HUES64 (cell line): ENCODE results near the gene USP20.

Experiments used
- H3K27ac ChIP-seq: 2 replicates; pipeline ENCODE4 v1.7.0; 2013; ENCODE audit warnings: low read depth, low read length, inconsistent platforms
- H3K27me3 ChIP-seq: 2 replicates; pipeline ENCODE4 v1.6.1; 2013; ENCODE audit warnings: mild to moderate bottlenecking, low read length; ENCODE audit not compliant: insufficient read depth
- H3K36me3 ChIP-seq: 2 replicates; pipeline ENCODE4 v1.6.1; 2013; ENCODE audit warnings: mild to moderate bottlenecking, low read length; ENCODE audit not compliant: insufficient read depth
- H3K4me1 ChIP-seq: 2 replicates; pipeline ENCODE4 v1.6.1; 2013; ENCODE audit warnings: mild to moderate bottlenecking, low read length, moderate library complexity; ENCODE audit not compliant: insufficient read depth
- H3K4me3 ChIP-seq: 2 replicates; pipeline ENCODE4 v1.5.1; 2013; ENCODE audit warnings: mild to moderate bottlenecking, low read length, moderate library complexity
- H3K9ac ChIP-seq: 2 replicates; pipeline ENCODE4 v1.6.1; 2013; ENCODE audit warnings: mild to moderate bottlenecking, low read depth, low read length
- H3K9me3 ChIP-seq: 2 replicates; pipeline ENCODE4 v1.6.1; 2013; ENCODE audit warnings: low read depth, low read length; ENCODE audit not compliant: insufficient read depth
- WGBS: fragments of 150-250, 120-280 bp; methylation state at CpG from one replicate; pipeline ENCODE4 v1.1.7; 2013; ENCODE audit warnings: missing lambda C conversion rate; 5-methylcytosine and 5-hydroxymethylcytosine counted together

USP20 gene

DNA sequence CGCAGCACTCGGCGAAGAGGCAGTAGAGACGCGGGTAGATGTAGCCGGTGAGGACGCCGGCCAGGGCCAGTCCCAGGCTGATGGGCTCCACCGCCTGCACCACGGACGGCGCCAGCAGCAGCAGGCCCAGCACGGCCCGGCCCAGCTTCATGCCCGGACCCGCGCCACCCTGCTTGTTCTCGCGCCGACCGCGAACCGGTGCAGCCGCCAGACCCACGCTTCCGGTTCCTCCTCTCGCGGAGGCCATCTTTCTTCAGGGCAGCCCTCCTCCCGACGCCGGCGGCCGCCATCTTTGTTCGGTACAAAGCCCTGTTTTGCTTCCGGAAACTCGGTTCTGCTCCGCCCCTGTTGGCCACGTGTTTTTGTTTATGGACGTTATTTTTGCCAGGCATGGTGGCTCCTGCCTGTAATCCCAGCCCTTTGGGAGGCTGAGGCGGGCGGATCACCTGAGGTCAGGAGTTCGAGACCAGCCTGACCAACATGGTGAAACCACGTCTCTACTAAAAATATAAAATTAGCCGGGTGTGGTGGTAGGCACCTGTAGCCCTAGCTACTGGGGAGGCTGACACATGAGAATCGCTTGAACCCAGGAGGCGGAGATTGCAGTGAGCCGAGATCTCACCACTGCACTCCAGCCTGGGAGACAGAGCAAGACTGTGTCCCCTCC is 11.2 kb upstream of the USP20 start, which contains the start of gene TOR1A:
Gene TOR1A, minus strand, starts transcription at position 202 of the 667 bp plus-strand sequence. Its CDS starts 51 bp downstream, at position 151.
- Histone ChIP-seq H3K27ac (peak within 1 kb of the TSS; percentile 67; the same call in 1 of the 2 replicates), H3K9ac (peak within 1 kb of the TSS; percentile 88), H3K9me3 (no peaks in the 10 kb centered on the region), H3K27me3 (no peaks in the 10 kb centered on the region), H3K4me1 (peaks cover 4% of the 10 kb centered on the region; the same call in 1 of the 2 replicates), H3K36me3 (peaks cover 50% of the 10 kb centered on the region), H3K4me3 (peak within 1 kb of the TSS; percentile 82)
- 5% methylated on average over 47 of the region's 47 CpGs for WGBS

DNA sequence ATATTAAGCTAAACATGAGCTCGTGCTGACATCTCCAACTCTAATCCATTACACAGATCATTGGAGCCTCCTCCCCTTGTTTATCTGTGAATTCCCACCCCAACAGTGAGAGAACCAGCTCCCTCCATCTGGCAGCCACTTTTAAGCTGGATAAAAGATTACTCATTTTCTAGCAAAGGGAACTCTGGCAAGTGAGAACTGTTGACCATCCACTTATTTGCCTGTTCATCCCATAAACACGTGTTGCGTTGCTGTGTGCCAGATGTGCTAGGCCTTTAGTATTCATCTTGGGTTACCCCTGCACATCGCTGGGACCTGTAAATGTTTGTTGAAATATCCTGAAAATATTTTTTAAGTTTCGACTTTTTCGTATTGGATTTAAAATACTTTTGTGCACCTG is 8.9 kb upstream of the USP20 start:
- H3K9ac ChIP-seq, result no peak overlapping the region
- H3K27me3 ChIP-seq, result no peaks in the 10 kb centered on the region
- H3K27ac ChIP-seq, result no peak overlapping the region
- peaks cover 57% of the 10 kb centered on the region for H3K36me3 ChIP-seq
- H3K9me3 ChIP-seq, result no peaks in the 10 kb centered on the region
- no peak overlapping the region for H3K4me3 ChIP-seq
- WGBS, result 92% methylated on average over 6 of the region's 6 CpGs
- H3K4me1 ChIP-seq, result peaks cover 4% of the 10 kb centered on the region; the same call in 1 of the 2 replicates

DNA sequence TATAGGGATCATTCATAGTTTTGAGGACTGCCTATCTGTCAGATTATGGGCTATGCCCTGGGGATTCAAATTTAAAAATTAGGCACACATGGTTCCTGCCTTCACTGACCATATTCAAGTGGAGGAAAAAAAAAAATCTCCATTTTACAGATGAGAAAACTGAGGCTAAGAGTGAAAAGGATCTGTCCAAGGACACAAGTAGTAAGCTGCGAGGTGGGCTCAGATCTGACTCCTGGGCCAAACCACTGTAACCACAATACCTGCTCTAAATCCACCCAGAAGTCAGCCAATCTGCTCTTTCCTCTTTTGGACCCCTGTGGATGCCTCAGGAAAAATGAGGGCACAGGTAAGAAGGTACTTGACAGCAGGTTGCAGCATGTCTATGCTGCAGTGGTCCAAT is 8.5 kb upstream of the USP20 start:
- Histone ChIP-seq H3K27ac (no peak overlapping the region), H3K4me1 (peaks cover 4% of the 10 kb centered on the region; the same call in 1 of the 2 replicates), H3K9ac (no peak overlapping the region), H3K4me3 (no peak overlapping the region), H3K27me3 (no peaks in the 10 kb centered on the region), H3K9me3 (no peaks in the 10 kb centered on the region), H3K36me3 (peaks cover 57% of the 10 kb centered on the region)
- WGBS, result 100% methylated on average over 1 of the region's 1 CpG

DNA sequence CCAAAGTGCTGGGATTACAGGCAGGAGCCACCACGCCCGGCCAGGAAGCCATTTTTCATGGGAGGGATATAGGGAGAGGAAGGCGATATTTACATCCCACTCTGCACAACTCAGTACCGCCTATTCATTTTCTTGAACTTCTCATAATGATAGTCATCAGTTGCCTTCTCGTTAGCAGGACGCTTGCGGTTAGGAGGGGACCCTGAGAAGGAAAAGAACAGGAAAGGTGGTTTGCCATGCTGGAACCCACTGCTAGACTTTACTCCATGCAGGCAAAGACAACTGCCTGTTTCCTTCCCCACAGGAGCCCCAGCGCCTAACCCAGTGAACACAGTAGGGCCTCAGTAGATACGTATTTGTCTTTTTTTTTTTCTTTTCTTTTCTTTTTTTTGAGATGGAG is 7.2 kb upstream of the USP20 start:
- Histone ChIP-seq H3K9me3 (no peaks in the 10 kb centered on the region), H3K27me3 (no peaks in the 10 kb centered on the region), H3K4me3 (no peak overlapping the region), H3K4me1 (no peaks in the 10 kb centered on the region), H3K9ac (no peak overlapping the region), H3K36me3 (peaks cover 61% of the 10 kb centered on the region), H3K27ac (no peak overlapping the region)
- WGBS, result over 99% methylated on average over 8 of the region's 9 CpGs

DNA sequence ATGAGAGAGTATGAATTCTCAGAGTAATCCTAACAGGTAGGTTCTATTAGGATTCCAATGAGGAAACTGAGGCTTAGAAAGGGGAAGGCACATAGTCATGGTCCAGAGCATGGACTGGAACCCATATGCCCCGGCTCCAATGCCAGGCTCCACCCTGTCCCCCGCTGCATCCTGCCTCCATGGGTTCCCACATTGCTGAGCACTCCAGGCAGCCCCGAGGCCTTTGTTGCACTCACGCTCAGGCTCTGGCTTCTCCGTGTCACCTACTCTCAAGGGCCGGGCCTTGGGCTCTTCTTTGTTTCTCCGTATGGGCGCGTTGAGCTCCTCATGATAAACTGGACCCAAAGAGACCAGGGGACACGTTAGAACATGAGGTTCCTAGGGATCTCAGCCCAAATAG is 6.3 kb upstream of the USP20 start:
- H3K4me3 ChIP-seq, result no peak overlapping the region
- 95% methylated on average over 10 of the region's 10 CpGs for WGBS
- H3K9ac ChIP-seq, result no peak overlapping the region
- H3K4me1 ChIP-seq, result no peaks in the 10 kb centered on the region
- H3K27ac ChIP-seq, result no peak overlapping the region
- H3K27me3 ChIP-seq, result no peaks in the 10 kb centered on the region
- H3K9me3 ChIP-seq, result no peaks in the 10 kb centered on the region
- H3K36me3 ChIP-seq, result peaks cover 64% of the 10 kb centered on the region

DNA sequence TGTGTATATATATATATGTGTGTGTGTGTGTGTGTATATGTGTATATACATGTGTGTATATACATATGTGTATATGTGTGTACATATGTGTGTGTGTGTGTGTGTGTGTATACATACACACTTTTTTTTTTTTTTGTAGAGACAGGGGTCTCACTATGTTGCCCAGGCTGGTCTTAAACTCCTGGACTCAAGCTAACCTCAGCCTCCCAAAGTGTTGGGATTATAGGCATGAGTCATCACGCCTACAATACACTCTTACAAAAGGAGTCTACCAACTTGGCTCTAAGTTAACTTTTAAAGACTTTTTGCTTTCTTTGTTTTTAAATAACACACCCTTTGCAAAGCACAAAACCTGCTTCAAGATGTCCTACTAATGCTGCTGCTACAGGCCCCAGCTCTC is 2.3 kb upstream of the USP20 start:
- Histone ChIP-seq H3K4me3 (no peak overlapping the region), H3K27me3 (no peaks in the 10 kb centered on the region), H3K27ac (no peak overlapping the region), H3K4me1 (peaks cover 10% of the 10 kb centered on the region), H3K36me3 (peaks cover 53% of the 10 kb centered on the region), H3K9me3 (no peaks in the 10 kb centered on the region), H3K9ac (no peak overlapping the region)
- WGBS, result 88% methylated on average over 1 of the region's 1 CpG

DNA sequence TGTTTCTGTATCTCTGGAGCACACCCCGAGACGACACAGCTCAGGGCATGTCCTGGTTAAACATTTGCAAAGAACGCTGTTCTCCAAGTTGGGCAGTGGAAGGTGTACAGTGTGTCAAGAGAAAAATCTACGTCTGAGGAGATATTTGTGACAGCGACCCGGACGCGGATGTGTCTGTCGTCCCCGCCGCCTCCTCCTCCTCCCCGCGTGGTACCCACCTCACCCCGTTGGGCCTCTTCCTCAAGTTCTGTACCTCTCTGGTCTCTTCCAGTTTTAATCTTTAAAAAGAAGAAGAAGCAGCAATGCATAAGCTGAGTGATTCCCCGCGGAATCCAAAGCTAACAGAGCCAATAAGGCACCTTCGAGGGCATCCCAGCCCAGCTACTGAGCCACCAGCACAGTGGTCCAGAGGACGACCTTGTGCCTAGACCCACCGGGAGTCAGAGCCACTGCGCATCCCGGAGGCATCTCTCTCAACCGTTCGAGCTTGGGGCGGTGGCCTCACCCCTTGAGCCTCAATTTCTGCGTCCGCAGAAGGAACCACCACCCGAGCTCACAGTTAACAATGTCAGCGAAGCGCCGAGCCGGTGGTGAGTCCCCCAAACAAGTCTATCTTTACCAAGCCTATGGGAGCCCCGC is 650 bp upstream of the USP20 start:
- WGBS, result 5% methylated on average over 32 of the region's 32 CpGs
- Histone ChIP-seq H3K9me3 (no peaks in the 10 kb centered on the region), H3K27me3 (no peaks in the 10 kb centered on the region), H3K27ac (0 out of 2 replicates have a peak overlapping the region, but pooled peaks have one; percentile 9), H3K4me1 (peaks cover 12% of the 10 kb centered on the region), H3K36me3 (peaks cover 38% of the 10 kb centered on the region), H3K9ac (peak overlapping the region; percentile 76), H3K4me3 (peak overlapping the region; percentile 85)

DNA sequence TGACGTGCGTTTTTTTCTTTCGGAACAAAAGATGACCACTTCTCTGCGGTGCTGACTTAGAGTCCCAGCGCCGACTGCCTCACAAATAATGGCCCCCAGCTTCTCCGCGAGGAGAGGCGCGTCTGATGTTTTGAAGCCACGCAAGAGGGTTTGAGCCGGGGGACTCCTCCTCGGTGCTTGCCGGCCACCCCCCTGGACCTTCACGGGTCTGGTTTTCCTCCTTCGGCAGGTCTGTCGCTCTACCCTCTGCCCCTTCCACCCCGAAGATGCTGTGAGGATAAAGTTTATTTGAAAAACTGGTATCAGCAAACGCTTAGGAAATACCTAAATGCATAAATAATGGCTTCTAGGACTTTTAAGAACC is 584 bp downstream of the USP20 start:
- Histone ChIP-seq H3K4me1 (peaks cover 12% of the 10 kb centered on the region), H3K36me3 (peaks cover 25% of the 10 kb centered on the region), H3K27ac (no peak overlapping the region; the same call in 1 of the 2 replicates), H3K4me3 (peak overlapping the region; percentile 85), H3K9me3 (no peaks in the 10 kb centered on the region), H3K27me3 (no peaks in the 10 kb centered on the region), H3K9ac (peak overlapping the region; percentile 67)
- WGBS, result 3% methylated on average over 17 of the region's 19 CpGs

DNA sequence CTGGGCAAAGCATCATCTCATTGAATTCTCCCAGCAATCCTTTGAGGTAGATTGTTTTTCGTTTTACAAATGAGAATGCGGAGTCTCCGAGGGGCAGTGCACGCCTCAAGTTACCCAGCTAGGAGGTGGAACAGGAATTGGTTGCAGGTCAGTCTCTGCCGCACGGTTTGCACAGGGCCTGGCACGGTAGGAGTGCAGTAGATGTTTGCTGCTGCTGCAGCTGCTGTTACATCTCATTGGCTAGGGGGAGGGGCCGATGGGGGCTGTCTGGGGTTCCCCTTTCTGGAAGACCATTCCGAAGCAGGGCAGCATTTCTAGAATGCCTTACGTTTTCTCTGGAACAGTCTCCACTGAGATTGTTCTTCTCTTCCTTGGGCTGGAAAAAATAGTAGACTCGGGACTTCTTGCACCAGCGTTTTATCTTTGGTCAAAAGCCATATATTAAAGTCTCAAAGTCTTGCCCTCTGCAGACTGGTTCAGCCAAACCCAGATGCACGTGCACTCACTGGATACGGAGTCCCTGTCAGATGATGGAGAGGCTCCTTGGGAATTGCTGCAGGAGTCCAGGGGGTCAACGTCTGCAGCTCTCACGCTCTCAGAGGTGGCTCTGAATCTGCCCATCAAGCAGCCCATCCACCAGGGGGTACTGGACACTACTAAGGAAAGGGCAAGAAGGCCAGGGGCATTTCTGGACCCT is 1.2 kb downstream of the USP20 start:
- H3K4me3 ChIP-seq, result peak overlapping the region; percentile 85
- H3K9me3 ChIP-seq, result no peaks in the 10 kb centered on the region
- peaks cover 12% of the 10 kb centered on the region for H3K4me1 ChIP-seq
- H3K9ac ChIP-seq, result no peak overlapping the region; the same call in 1 of the 2 replicates
- H3K27ac ChIP-seq, result no peak overlapping the region
- 64% methylated on average over 16 of the region's 16 CpGs for WGBS
- H3K27me3 ChIP-seq, result no peaks in the 10 kb centered on the region
- peaks cover 19% of the 10 kb centered on the region for H3K36me3 ChIP-seq

DNA sequence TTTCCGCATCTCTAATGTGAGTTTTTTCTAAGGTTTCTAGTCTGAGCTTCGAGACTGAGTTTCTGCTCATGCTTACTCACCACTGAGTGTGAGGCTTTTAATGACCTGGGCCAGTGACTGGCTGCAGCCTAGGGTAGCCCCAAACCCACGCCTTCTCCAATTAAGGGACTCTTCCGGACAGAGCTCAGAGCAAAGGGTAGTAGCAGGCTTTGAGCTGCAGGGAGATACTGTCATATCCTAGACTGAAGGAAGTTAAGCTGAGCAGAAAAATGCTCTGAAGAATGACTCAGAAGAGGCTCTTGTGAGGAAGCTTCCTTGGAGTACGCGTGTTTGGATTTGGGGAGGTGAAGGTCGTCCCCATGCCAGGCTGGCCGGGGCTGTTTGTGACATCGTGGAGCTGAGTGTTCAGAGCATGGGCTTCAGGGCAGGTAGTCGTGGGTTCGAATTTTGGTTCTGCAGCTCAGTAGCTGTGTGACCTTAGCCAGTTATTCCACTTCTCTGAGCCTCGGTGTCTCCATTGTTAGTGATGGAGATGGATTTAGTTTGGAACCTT is 3.5 kb downstream of the USP20 start:
- no peak overlapping the region for H3K9ac ChIP-seq
- H3K9me3 ChIP-seq, result no peaks in the 10 kb centered on the region
- H3K4me1 ChIP-seq, result peaks cover 12% of the 10 kb centered on the region
- H3K27ac ChIP-seq, result no peak overlapping the region
- H3K36me3 ChIP-seq, result no peaks in the 10 kb centered on the region
- no peaks in the 10 kb centered on the region for H3K27me3 ChIP-seq
- no peak overlapping the region for H3K4me3 ChIP-seq
- WGBS, result 85% methylated on average over 12 of the region's 12 CpGs
